Left lung (tissue), 10 donors: ENCODE data around the gene C2orf68. TPM values are rescaled to one million over a fixed set of nuclear protein-coding genes. Genes with fewer than 3 reads are reported as not detected.
A peak's percentile ranks its signal among the peaks of the same experiment; 100 is the strongest.

Source experiments
- ATAC-seq: fragments of 200-7000 bp; cut with Tn5 transposase; one replicate; pipeline ENCODE4 v1.9.1; 2020; ENCODE audit warnings: moderate library complexity
- DNase-seq, 4 donors: peaks; one replicate each; pipeline ENCODE4 v3.0.0-alpha.2; 2013 to 2020
- H3K27ac ChIP-seq, 2 donors: fragments of 200-600 bp; sonication (generic) in 1 of 2; one replicate each; pipeline versions ENCODE4 v1.5.0 to v1.8.0; 2020 to 2021
- H3K27me3 ChIP-seq, 2 donors: fragments of 200-600 bp; sonication (generic) in 1 of 2; one replicate each; pipeline versions ENCODE4 v1.5.0 to v1.8.0; 2020 to 2021
- H3K36me3 ChIP-seq, 2 donors: fragments of 200-600 bp; sonication (generic) in 1 of 2; one replicate each; pipeline versions ENCODE4 v1.5.0 to v1.8.0; 2020 to 2021
- H3K4me1 ChIP-seq, 2 donors: fragments of 200-600 bp; one replicate each; pipeline ENCODE4 v1.8.0; 2021
- H3K4me3 ChIP-seq, 2 donors: fragments of 200-600 bp; sonication (generic) in 1 of 2; one replicate each; pipeline versions ENCODE4 v1.5.0 to v1.8.0; 2020 to 2021; ENCODE audit warnings: mild to moderate bottlenecking in 1 of 2
- H3K9me3 ChIP-seq, 2 donors: fragments of 200-600 bp; sonication (generic) in 1 of 2; one replicate each; pipeline versions ENCODE4 v1.5.0 to v1.8.0; 2020 to 2021
- intact Hi-C, 2 donors: fragments of 100-400 bp; cut with DNase I; formaldehyde crosslinking; loops; one replicate each; pipeline versions ENCODE4 v1.11.2 to v1.14.2; 2022
- polyA plus RNA-seq, 6 donors: library from polyadenylated mRNA; unstranded; fragments of 120-200 nt; gene quantifications; one replicate each; pipeline ENCODE4 v1.2.1, GENCODE V29; 2013; ENCODE audit not compliant: insufficient read length in 6 of 6
- total RNA-seq, 2 donors: library from RNA; stranded (reverse); fragmentation: NEBNext Ultra II Directional; extraction: Animal tissue kit (Norgen Biotek cat#: 25700); gene quantifications; one replicate each; pipeline ENCODE4 v1.2.1, GENCODE V29; 2021
- TF ChIP-seq, protein P1 (sequence below), 2 donors: fragments of 200-600 bp; sonication (generic) in 1 of 2; IDR thresholded peaks; one replicate each; pipeline versions ENCODE4 v1.5.0 to v1.8.0; 2021; ENCODE audit warnings: antibody characterized with exemption in 2 of 2
- donor health status: DM: no; HTN: yes; CAD: no.
- donor health status: DM: no; HTN: no; CAD: no.

The C2orf68 gene
- total and polyA plus RNA-seq, 8 donors = 37.0 to 79.0 (median 72.5) TPM

GRCh38 chr2:85585781-85586105, 26.1 kb downstream of the C2orf68 start:
- peaks cover 53 to 98% of the 10 kb centered on the region in 2 donors for H3K4me1 ChIP-seq
- no peaks in the 10 kb centered on the region for H3K9me3 ChIP-seq
- ATAC-seq (peak; percentile 1), DNase-seq (no peak)
- H3K36me3 ChIP-seq = peaks cover 0 to 22% of the 10 kb centered on the region in 2 donors
- H3K27ac ChIP-seq = peak overlapping the region; percentile 89 to 92
- intact Hi-C loops = no loop called here
- no peaks in the 10 kb centered on the region for H3K27me3 ChIP-seq
- H3K4me3 ChIP-seq = peak overlapping the region in 1 of 2 donors; percentile 64
- TF ChIP-seq, protein P1, sequence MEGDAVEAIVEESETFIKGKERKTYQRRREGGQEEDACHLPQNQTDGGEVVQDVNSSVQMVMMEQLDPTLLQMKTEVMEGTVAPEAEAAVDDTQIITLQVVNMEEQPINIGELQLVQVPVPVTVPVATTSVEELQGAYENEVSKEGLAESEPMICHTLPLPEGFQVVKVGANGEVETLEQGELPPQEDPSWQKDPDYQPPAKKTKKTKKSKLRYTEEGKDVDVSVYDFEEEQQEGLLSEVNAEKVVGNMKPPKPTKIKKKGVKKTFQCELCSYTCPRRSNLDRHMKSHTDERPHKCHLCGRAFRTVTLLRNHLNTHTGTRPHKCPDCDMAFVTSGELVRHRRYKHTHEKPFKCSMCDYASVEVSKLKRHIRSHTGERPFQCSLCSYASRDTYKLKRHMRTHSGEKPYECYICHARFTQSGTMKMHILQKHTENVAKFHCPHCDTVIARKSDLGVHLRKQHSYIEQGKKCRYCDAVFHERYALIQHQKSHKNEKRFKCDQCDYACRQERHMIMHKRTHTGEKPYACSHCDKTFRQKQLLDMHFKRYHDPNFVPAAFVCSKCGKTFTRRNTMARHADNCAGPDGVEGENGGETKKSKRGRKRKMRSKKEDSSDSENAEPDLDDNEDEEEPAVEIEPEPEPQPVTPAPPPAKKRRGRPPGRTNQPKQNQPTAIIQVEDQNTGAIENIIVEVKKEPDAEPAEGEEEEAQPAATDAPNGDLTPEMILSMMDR (IDR thresholded peaks at IDR 0.05) = no peak

DNA sequence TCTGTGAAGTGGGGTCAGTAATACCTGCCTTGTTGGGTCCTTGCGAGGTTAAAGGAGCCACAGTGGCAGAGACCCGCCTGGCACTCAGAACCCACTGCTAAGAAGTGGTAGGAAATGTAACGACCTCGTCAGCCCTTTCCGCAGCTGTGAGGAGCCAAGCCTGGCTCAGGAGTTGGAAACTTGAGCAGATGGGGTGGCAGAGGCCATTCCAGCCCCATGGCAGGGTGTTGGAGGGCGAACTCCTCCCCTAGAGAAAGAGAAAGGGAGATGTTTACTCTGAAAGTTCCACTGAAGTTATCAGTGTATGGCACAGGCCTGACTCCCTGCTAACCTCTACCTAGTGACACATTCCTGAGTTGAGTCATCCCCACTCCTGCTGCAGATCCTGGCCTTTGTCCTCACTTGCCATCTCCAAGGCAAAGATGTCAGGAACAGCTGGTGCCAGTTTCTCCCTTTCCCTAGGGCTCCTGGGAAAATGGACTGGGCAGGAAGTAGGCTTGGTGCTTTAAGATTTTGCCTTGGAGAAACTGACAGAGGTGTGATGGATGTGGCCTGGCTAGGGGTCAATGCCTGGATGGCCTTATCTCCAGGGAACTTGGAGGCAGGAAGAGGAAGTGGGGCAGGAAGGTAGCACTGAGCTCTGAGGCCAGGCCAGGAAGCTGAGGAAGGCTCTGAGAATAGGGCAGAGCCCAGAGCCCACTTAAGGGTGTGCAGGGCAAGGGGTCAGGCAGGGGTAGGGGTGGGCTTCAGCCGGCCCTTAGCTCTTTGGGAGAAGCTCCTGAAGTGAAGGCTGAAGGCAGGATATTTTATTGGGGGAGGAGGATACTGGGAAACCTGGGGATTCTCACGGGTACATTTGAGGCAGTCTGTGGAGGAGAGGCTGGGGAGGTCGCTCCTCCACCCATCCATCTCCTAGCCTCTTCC, 26.7 kb downstream of the C2orf68 start:
- ATAC-seq (peak; percentile 67), DNase-seq (no peak)
- intact Hi-C loops = no loop called here

DNA sequence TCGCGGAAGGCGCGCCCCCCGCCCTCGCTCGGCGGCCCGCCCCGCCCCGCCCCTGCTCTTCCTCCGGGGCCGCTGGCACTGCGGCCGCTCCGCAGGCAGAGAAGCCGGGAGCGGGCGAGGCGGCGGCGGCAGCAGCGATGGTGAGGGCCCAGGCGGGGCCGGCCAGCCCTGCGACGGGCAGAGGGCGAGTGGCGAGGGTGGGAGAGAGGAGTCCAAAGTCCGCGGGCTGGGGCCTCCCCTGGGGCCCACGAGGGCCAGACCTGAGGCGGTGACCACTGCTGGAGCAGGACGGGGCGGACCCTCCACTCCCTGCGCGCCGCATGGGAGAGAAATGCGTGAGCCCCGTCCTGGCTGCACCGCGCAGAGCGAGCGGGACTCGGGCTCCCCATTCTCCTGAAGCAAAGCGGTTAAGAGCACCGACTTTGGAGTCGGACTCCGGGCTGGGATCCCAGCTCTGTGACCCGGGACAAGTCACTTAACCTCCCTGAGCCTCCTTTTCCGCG, 27.5 kb downstream of the C2orf68 start, which contains the start of gene VAMP5:
VAMP5 (plus strand) TSS at position 78 of the 503 bp plus-strand sequence; CDS start at position 138, 60 bp downstream.
- ATAC-seq = peak; percentile 49
- no peaks in the 10 kb centered on the region for H3K9me3 ChIP-seq
- H3K4me3 ChIP-seq = peak within 1 kb of the TSS; percentile 48 to 64
- H3K4me1 ChIP-seq = peaks cover 49 to 98% of the 10 kb centered on the region in 2 donors
- peaks cover 0 to 25% of the 10 kb centered on the region in 2 donors for H3K36me3 ChIP-seq
- intact Hi-C loops = no loop called here
- DNase-seq = peak in 2 of 4 donors; percentile 51 to 88
- TF ChIP-seq, protein P1 (IDR thresholded peaks at IDR 0.05) = no peak
- H3K27ac ChIP-seq = peak within 1 kb of the TSS; percentile 89 to 92
- no peaks in the 10 kb centered on the region for H3K27me3 ChIP-seq

More for the DNA sequence above, 26.7 kb downstream of the C2orf68 start:
- peak overlapping the region; percentile 89 to 92 for H3K27ac ChIP-seq
- no peaks in the 10 kb centered on the region for H3K9me3 ChIP-seq
- peaks cover 49 to 98% of the 10 kb centered on the region in 2 donors for H3K4me1 ChIP-seq
- no peaks in the 10 kb centered on the region for H3K27me3 ChIP-seq
- peak overlapping the region; percentile 48 to 64 for H3K4me3 ChIP-seq
- TF ChIP-seq, protein P1 (IDR thresholded peaks at IDR 0.05) = no peak
- peaks cover 0 to 25% of the 10 kb centered on the region in 2 donors for H3K36me3 ChIP-seq

DNA sequence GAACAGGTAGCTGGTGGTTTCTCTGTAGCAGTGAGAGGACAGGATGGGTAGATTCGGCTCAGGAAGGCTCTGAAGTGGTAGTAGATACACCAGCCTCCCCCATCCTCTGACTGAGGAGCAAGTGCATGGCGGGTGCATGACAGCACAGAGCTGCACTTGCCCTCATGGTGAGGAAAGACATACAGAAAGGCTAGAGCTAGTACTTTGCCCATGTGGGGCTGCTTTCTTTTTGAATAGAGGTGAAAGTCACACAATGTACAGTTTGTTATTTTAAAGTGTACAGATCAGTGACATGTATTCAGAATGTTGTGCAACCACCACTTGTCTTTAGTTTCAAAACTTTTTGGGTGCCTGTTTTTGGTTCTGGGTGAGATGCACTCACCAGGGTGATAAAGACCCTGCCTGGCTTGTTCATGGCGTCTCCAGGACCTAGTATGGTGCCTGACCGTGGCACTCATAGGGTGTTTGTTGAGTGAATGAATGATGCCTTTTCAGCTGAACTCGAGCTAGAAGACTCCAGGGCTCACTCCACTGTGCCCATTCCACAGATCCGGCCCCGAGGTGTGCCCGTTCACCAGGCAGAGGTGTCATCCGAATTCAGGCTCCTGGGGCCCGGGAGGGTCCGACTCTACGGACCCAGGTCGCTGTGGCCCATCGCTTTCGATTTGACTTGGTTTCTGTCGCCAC, 28.1 kb downstream of the C2orf68 start:
- no peaks in the 10 kb centered on the region for H3K9me3 ChIP-seq
- DNase-seq (no peak), ATAC-seq (no peak)
- H3K36me3 ChIP-seq = peaks cover 0 to 25% of the 10 kb centered on the region in 2 donors
- TF ChIP-seq, protein P1 (IDR thresholded peaks at IDR 0.05) = no peak
- intact Hi-C loops = no loop called here
- H3K27ac ChIP-seq = peak overlapping the region; percentile 89 to 92
- peak overlapping the region; percentile 48 to 64 for H3K4me3 ChIP-seq
- peaks cover 49 to 98% of the 10 kb centered on the region in 2 donors for H3K4me1 ChIP-seq
- no peaks in the 10 kb centered on the region for H3K27me3 ChIP-seq
